Measurements from ENCODE around the gene CPB2. TPM values are rescaled to one million over a fixed set of nuclear protein-coding genes. Genes with fewer than 3 reads are reported as not detected.

Gene CPB2
- total and polyA plus RNA-seq, 2 donors = 0.05 to 0.16 TPM

GRCh38 chr13:46103037-46103436, 1.8 kb downstream of the CPB2 start:
- Histone ChIP-seq H3K4me1 (ENCODE audit: control insufficient read depth in 2 of 2, insufficient read depth in 2 of 2, low read length in 2 of 2) (no peaks in the 10 kb centered on the region), H3K27ac (ENCODE audit: low read depth in 1 of 2, low read length in 1 of 2) (no peak overlapping the region), H3K4me3 (ENCODE audit: low read length in 2 of 2) (no peak overlapping the region), H3K36me3 (ENCODE audit: control insufficient read depth in 2 of 2, insufficient read depth in 2 of 2, low read length in 1 of 2) (no peaks in the 10 kb centered on the region), H3K9me3 (ENCODE audit: control insufficient read depth in 2 of 2, insufficient read depth in 1 of 2, low read length in 1 of 2) (no peaks in the 10 kb centered on the region), H3K27me3 (ENCODE audit: control insufficient read depth in 2 of 2, insufficient read depth in 1 of 2, low read length in 1 of 2) (no peaks in the 10 kb centered on the region)
- DNase-seq (ENCODE audit: low read depth in 6 of 9, low spot score in 9 of 9) = no peak
- WGBS = over 99% methylated on average over 7 of the region's 7 CpGs

- Histone ChIP-seq H3K36me3 (ENCODE audit: control insufficient read depth in 2 of 2, insufficient read depth in 2 of 2, low read length in 1 of 2) (no peaks in the 10 kb centered on the region), H3K27me3 (ENCODE audit: control insufficient read depth in 2 of 2, insufficient read depth in 1 of 2, low read length in 1 of 2) (no peaks in the 10 kb centered on the region), H3K4me1 (ENCODE audit: control insufficient read depth in 2 of 2, insufficient read depth in 2 of 2, low read length in 2 of 2) (no peaks in the 10 kb centered on the region), H3K27ac (ENCODE audit: low read depth in 1 of 2, low read length in 1 of 2) (no peak overlapping the region), H3K4me3 (ENCODE audit: low read length in 2 of 2) (no peak overlapping the region), H3K9me3 (ENCODE audit: control insufficient read depth in 2 of 2, insufficient read depth in 1 of 2, low read length in 1 of 2) (no peaks in the 10 kb centered on the region)
- DNase-seq (ENCODE audit: low read depth in 6 of 9, low spot score in 9 of 9) = no peak
Measured at GRCh38 chr13:46102255-46102605, 2.6 kb downstream of the CPB2 start.

- Histone ChIP-seq H3K4me3 (ENCODE audit: low read length in 2 of 2) (no peak overlapping the region), H3K9me3 (ENCODE audit: control insufficient read depth in 2 of 2, insufficient read depth in 1 of 2, low read length in 1 of 2) (no peaks in the 10 kb centered on the region), H3K27me3 (ENCODE audit: control insufficient read depth in 2 of 2, insufficient read depth in 1 of 2, low read length in 1 of 2) (no peaks in the 10 kb centered on the region), H3K36me3 (ENCODE audit: control insufficient read depth in 2 of 2, insufficient read depth in 2 of 2, low read length in 1 of 2) (no peaks in the 10 kb centered on the region), H3K27ac (ENCODE audit: low read depth in 1 of 2, low read length in 1 of 2) (no peak overlapping the region), H3K4me1 (ENCODE audit: control insufficient read depth in 2 of 2, insufficient read depth in 2 of 2, low read length in 2 of 2) (no peaks in the 10 kb centered on the region)
- 84% methylated on average over 8 of the region's 8 CpGs for WGBS
- DNase-seq (ENCODE audit: low read depth in 6 of 9, low spot score in 9 of 9) = no peak
Measured at GRCh38 chr13:46101484-46102254, 3.2 kb downstream of the CPB2 start.

- Histone ChIP-seq H3K27ac (ENCODE audit: low read depth in 1 of 2, low read length in 1 of 2) (no peak overlapping the region), H3K4me1 (ENCODE audit: control insufficient read depth in 2 of 2, insufficient read depth in 2 of 2, low read length in 2 of 2) (no peaks in the 10 kb centered on the region), H3K9me3 (ENCODE audit: control insufficient read depth in 2 of 2, insufficient read depth in 1 of 2, low read length in 1 of 2) (no peaks in the 10 kb centered on the region), H3K36me3 (ENCODE audit: control insufficient read depth in 2 of 2, insufficient read depth in 2 of 2, low read length in 1 of 2) (no peaks in the 10 kb centered on the region), H3K27me3 (ENCODE audit: control insufficient read depth in 2 of 2, insufficient read depth in 1 of 2, low read length in 1 of 2) (no peaks in the 10 kb centered on the region), H3K4me3 (ENCODE audit: low read length in 2 of 2) (no peak overlapping the region)
- no peak for DNase-seq (ENCODE audit: low read depth in 6 of 9, low spot score in 9 of 9)
- 96% methylated on average over 4 of the region's 4 CpGs for WGBS
Measured at GRCh38 chr13:46101002-46101401, 3.8 kb downstream of the CPB2 start.

GRCh38 chr13:46100191-46100815, 4.5 kb downstream of the CPB2 start:
- Histone ChIP-seq H3K27ac (ENCODE audit: low read depth in 1 of 2, low read length in 1 of 2) (no peak overlapping the region), H3K27me3 (ENCODE audit: control insufficient read depth in 2 of 2, insufficient read depth in 1 of 2, low read length in 1 of 2) (no peaks in the 10 kb centered on the region), H3K9me3 (ENCODE audit: control insufficient read depth in 2 of 2, insufficient read depth in 1 of 2, low read length in 1 of 2) (no peaks in the 10 kb centered on the region), H3K4me1 (ENCODE audit: control insufficient read depth in 2 of 2, insufficient read depth in 2 of 2, low read length in 2 of 2) (no peaks in the 10 kb centered on the region), H3K4me3 (ENCODE audit: low read length in 2 of 2) (no peak overlapping the region), H3K36me3 (ENCODE audit: control insufficient read depth in 2 of 2, insufficient read depth in 2 of 2, low read length in 1 of 2) (no peaks in the 10 kb centered on the region)
- WGBS = 98% methylated on average over 1 of the region's 1 CpG
- DNase-seq (ENCODE audit: low read depth in 6 of 9, low spot score in 9 of 9) = no peak

GRCh38 chr13:46097663-46098062, 7.2 kb downstream of the CPB2 start:
- no peaks in the 10 kb centered on the region for H3K9me3 ChIP-seq (ENCODE audit: control insufficient read depth in 2 of 2, insufficient read depth in 1 of 2, low read length in 1 of 2)
- no peak for DNase-seq (ENCODE audit: low read depth in 6 of 9, low spot score in 9 of 9)
- no peaks in the 10 kb centered on the region for H3K4me1 ChIP-seq (ENCODE audit: control insufficient read depth in 2 of 2, insufficient read depth in 2 of 2, low read length in 2 of 2)
- H3K27me3 ChIP-seq (ENCODE audit: control insufficient read depth in 2 of 2, insufficient read depth in 1 of 2, low read length in 1 of 2) = no peaks in the 10 kb centered on the region
- H3K36me3 ChIP-seq (ENCODE audit: control insufficient read depth in 2 of 2, insufficient read depth in 2 of 2, low read length in 1 of 2) = no peaks in the 10 kb centered on the region
- 97% methylated on average over 4 of the region's 4 CpGs for WGBS
- H3K27ac ChIP-seq (ENCODE audit: low read depth in 1 of 2, low read length in 1 of 2) = no peak overlapping the region
- no peak overlapping the region for H3K4me3 ChIP-seq (ENCODE audit: low read length in 2 of 2)

GRCh38 chr13:46097015-46097414, 7.8 kb downstream of the CPB2 start:
- WGBS = 97% methylated on average over 3 of the region's 3 CpGs
- H3K36me3 ChIP-seq (ENCODE audit: control insufficient read depth in 2 of 2, insufficient read depth in 2 of 2, low read length in 1 of 2) = no peaks in the 10 kb centered on the region
- no peaks in the 10 kb centered on the region for H3K9me3 ChIP-seq (ENCODE audit: control insufficient read depth in 2 of 2, insufficient read depth in 1 of 2, low read length in 1 of 2)
- H3K4me1 ChIP-seq (ENCODE audit: control insufficient read depth in 2 of 2, insufficient read depth in 2 of 2, low read length in 2 of 2) = no peaks in the 10 kb centered on the region
- no peak overlapping the region for H3K27ac ChIP-seq (ENCODE audit: low read depth in 1 of 2, low read length in 1 of 2)
- no peak for DNase-seq (ENCODE audit: low read depth in 6 of 9, low spot score in 9 of 9)
- no peak overlapping the region for H3K4me3 ChIP-seq (ENCODE audit: low read length in 2 of 2)
- no peaks in the 10 kb centered on the region for H3K27me3 ChIP-seq (ENCODE audit: control insufficient read depth in 2 of 2, insufficient read depth in 1 of 2, low read length in 1 of 2)

GRCh38 chr13:46094478-46094877, 10.4 kb downstream of the CPB2 start:
- Histone ChIP-seq H3K4me3 (ENCODE audit: low read length in 2 of 2) (no peak overlapping the region), H3K9me3 (ENCODE audit: control insufficient read depth in 2 of 2, insufficient read depth in 1 of 2, low read length in 1 of 2) (no peaks in the 10 kb centered on the region), H3K27me3 (ENCODE audit: control insufficient read depth in 2 of 2, insufficient read depth in 1 of 2, low read length in 1 of 2) (no peaks in the 10 kb centered on the region), H3K4me1 (ENCODE audit: control insufficient read depth in 2 of 2, insufficient read depth in 2 of 2, low read length in 2 of 2) (no peaks in the 10 kb centered on the region), H3K27ac (ENCODE audit: low read depth in 1 of 2, low read length in 1 of 2) (no peak overlapping the region), H3K36me3 (ENCODE audit: control insufficient read depth in 2 of 2, insufficient read depth in 2 of 2, low read length in 1 of 2) (no peaks in the 10 kb centered on the region)
- DNase-seq (ENCODE audit: low read depth in 6 of 9, low spot score in 9 of 9) = no peak
- 100% methylated on average over 3 of the region's 3 CpGs for WGBS

GRCh38 chr13:46088821-46089562, 15.8 kb downstream of the CPB2 start:
- Histone ChIP-seq H3K27me3 (ENCODE audit: control insufficient read depth in 2 of 2, insufficient read depth in 1 of 2, low read length in 1 of 2) (no peaks in the 10 kb centered on the region), H3K27ac (ENCODE audit: low read depth in 1 of 2, low read length in 1 of 2) (no peak overlapping the region), H3K4me3 (ENCODE audit: low read length in 2 of 2) (no peak overlapping the region), H3K9me3 (ENCODE audit: control insufficient read depth in 2 of 2, insufficient read depth in 1 of 2, low read length in 1 of 2) (no peaks in the 10 kb centered on the region), H3K4me1 (ENCODE audit: control insufficient read depth in 2 of 2, insufficient read depth in 2 of 2, low read length in 2 of 2) (no peaks in the 10 kb centered on the region), H3K36me3 (ENCODE audit: control insufficient read depth in 2 of 2, insufficient read depth in 2 of 2, low read length in 1 of 2) (no peaks in the 10 kb centered on the region)
- WGBS = 85% methylated on average over 5 of the region's 5 CpGs
- no peak for DNase-seq (ENCODE audit: low read depth in 6 of 9, low spot score in 9 of 9)
